ENCODE results near the gene TXNDC15.
"Not testable (repeated sequence)": the region's sequence is repeated elsewhere in the genome, so short reads cannot be mapped to it uniquely, and the experiment has no call there.

Gene TXNDC15, protein sequence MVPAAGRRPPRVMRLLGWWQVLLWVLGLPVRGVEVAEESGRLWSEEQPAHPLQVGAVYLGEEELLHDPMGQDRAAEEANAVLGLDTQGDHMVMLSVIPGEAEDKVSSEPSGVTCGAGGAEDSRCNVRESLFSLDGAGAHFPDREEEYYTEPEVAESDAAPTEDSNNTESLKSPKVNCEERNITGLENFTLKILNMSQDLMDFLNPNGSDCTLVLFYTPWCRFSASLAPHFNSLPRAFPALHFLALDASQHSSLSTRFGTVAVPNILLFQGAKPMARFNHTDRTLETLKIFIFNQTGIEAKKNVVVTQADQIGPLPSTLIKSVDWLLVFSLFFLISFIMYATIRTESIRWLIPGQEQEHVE

GRCh38 chr5:134873987-134874830 lies at the start of gene TXNDC15:
Gene TXNDC15 (plus strand): TSS chr5:134874371. CDS start chr5:134874428, 57 bp downstream.
- TF ChIP-seq ZFX (IDR thresholded peaks at IDR 0.05) = peak; percentile 91
- no peak for TF ChIP-seq CTCF (conservative IDR thresholded peaks at IDR 0.05)
- peak within 1 kb of the TSS; percentile 97 for H3K27ac ChIP-seq

DNA sequence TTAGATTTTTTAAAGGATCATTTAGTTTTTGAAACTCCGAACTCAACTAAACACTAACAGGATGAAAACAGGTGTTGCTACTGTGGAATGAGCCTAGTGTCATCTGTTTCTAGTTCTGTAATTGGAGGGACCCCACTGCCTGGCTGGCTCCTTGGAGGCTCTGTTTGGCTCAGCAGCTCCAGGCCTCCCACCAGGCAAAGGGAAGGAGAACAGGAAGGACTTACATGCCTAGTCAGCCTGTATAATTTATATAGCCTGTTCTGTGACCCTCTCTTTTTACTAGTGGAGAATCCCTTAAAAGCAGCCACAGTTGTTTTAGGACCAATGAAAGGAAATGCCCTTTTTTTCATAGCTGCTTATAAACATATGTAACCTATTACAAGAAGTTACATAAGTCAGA lies 49.5 kb upstream of the TXNDC15 start:
- no peak for TF ChIP-seq ZFX (IDR thresholded peaks at IDR 0.05)
- TF ChIP-seq CTCF (conservative IDR thresholded peaks at IDR 0.05) = no peak
- H3K27ac ChIP-seq = no peak overlapping the region

DNA sequence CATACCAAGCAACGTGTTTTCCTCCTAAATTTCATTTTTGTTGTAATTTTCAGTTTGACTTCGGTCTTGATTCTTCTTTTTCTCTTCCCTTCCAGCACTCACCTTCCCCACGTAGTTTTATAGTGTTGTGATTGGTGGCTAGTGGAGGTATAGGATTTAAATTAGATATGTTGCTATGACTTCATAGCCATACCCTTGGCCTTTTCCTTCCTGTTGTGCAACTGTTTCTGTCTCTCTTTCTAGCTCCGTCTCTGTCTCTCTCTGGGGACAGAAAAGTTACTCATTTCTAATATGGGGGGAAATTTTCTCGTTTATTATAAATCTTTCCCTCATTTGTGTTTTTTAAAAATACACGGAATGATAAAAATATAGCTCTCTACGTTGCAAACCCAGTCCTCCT lies 49.0 kb upstream of the TXNDC15 start:
- TF ChIP-seq CTCF (conservative IDR thresholded peaks at IDR 0.05) (no peak), ZFX (IDR thresholded peaks at IDR 0.05) (no peak)
- no peak overlapping the region for H3K27ac ChIP-seq

DNA sequence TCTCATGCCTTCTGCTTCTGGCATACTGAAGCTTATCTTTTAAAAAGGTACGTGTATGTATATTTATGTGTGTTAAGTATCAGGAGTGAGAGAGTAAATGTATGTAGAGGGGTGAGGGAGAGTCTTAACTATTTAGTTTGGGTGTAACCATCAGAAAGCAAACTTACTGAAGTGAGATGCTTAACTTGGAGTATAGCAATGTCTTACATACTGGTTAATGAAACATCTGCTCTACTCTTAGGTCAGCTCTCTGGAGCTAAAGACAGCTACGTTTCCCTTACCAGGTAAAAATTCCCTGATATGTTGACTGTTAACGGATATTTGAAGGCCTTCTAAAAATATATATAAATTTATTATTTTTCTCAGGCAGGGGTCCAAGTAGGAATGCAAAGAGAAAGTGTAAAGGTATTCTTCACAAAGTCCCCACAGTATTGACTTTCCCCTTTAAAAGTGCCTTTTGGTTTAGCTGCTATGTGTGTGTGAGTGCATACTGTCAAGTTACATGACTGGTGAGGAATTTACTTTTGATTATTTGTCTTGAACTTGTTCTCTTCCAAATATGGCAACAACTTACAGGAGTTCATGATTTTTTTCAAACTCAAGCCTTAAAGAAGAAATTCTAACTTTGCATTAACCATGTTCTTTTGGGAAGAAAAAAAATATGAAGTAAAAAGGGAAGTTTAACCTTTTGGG lies 40.7 kb upstream of the TXNDC15 start:
- H3K27ac ChIP-seq = no peak overlapping the region

DNA sequence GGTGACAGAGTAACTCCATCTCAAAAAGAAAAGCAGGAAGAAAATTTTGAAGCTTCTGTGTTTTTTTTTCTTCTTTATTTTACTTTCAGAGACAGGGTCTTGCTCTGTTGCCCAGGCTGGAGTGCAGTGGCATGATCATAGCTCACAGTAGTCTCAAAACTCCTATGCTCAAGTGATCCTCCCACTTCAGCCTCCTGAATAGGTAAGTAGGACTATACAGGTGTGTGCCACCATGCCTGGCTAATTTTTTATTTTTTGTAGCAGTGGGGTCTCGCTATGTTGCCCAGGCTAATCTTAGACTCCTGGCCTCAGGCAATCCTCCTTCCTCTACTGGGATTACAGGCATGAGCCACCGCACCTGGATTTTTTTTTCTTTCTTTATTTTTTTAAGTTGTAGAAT lies 38.5 kb upstream of the TXNDC15 start:
- TF ChIP-seq CTCF (conservative IDR thresholded peaks at IDR 0.05) = no peak
- no peak for TF ChIP-seq ZFX (IDR thresholded peaks at IDR 0.05)
- H3K27ac ChIP-seq = no peak overlapping the region

More for the DNA sequence above, 40.7 kb upstream of the TXNDC15 start:
- no peak for TF ChIP-seq ZFX (IDR thresholded peaks at IDR 0.05)
- no peak for TF ChIP-seq CTCF (conservative IDR thresholded peaks at IDR 0.05)

GRCh38 chr5:134837530-134838181 lies 36.5 kb upstream of the TXNDC15 start:
- TF ChIP-seq ZFX (IDR thresholded peaks at IDR 0.05) (no peak), CTCF (conservative IDR thresholded peaks at IDR 0.05) (no peak)
- H3K27ac ChIP-seq = no peak overlapping the region

DNA sequence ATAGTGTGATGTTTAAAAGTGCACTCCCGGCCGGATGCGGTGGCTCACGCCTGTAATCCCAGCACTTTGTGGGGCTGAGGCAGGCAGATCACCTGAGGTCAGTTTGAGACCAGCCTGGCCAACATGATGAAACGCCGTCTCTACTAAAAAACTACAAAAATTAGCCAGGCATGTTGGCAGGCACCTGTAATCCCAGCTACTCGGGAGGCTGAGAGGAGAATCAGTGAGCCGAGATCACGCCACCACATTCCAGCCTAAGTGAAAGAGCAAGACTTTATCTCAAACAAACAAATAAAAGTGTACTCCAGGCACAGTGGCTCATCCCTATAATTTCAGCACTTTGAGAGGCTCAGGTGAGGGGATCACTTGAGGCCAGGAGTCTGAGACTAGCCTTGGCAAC lies 35.8 kb upstream of the TXNDC15 start:
- H3K27ac ChIP-seq = not testable (repeated sequence)
